K562 (cell line): Measurements from ENCODE around the gene AGPAT1. TPM values are rescaled to one million over a fixed set of nuclear protein-coding genes. Genes with fewer than 3 reads are reported as not detected.

Experiments used
- DDX20 ChIP-seq: fragments of 450-650 bp; IDR thresholded peaks from 2 replicates; pipeline ENCODE4 v1.6.1; 2016; ENCODE audit warnings: missing genetic modification characterization, low read depth, mild to moderate bottlenecking, missing compliant biosample characterization, moderate library complexity
- TCF15 ChIP-seq: fragments of 250-450 bp; sonication (Bioruptor Pico); IDR thresholded peaks from 2 replicates; pipeline ENCODE4 v1.8.0; 2022; ENCODE audit warnings: moderate library complexity, mild to moderate bottlenecking, inconsistent platforms
- TEAD1 ChIP-seq, 2 experiments: fragments of 450-650 bp in 1 of 2; sonication (generic) in 1 of 2; formaldehyde crosslinking; IDR thresholded peaks; 2 replicates each; pipeline versions ENCODE4 v1.4.0 to v1.8.0; 2020 to 2022; ENCODE audit warnings: mild to moderate bottlenecking in 2 of 2, missing genetic modification reagents in 1 of 2
- ZNF830 ChIP-seq: fragments of 250-450 bp; sonication (Bioruptor Pico); IDR thresholded peaks from 2 replicates; pipeline ENCODE4 v1.5.0; 2021; ENCODE audit warnings: mild to moderate bottlenecking
- polyA plus RNA-seq, 8 experiments: library from polyadenylated mRNA; depleted of rRNA in 4 of 8; stranded (reverse) in 5 of 8; unstranded in 3 of 8; fragments of >200 nt; fragmentation: Nextera tagmentation in 2 of 8; fragmentation: Illumina TruSeq in 1 of 8; extraction: Ambion mirVana in 2 of 8; extraction: Trizol in 1 of 8; gene quantifications; 2 replicates each; pipeline versions ENCODE4 v1.2.1 to v1.2.3, GENCODE V29; 2011 to 2014; ENCODE audit warnings: inconsistent platforms in 1 of 8, missing spikeins in 1 of 8
- total RNA-seq, 7 experiments: library from RNA; depleted of rRNA in 6 of 7; stranded (reverse); fragments of >200 nt in 6 of 7; fragmentation: Illumina TruSeq in 2 of 7; extraction: Trizol in 2 of 7; gene quantifications; 2 replicates each; pipeline versions ENCODE4 v1.2.1 to v1.2.3, GENCODE V29; 2011 to 2021; ENCODE audit warnings: low replicate concordance in 1 of 7
- TF ChIP-seq, protein P1 (sequence below): fragments of 200-600 bp; sonication (generic); IDR thresholded peaks from one replicate; pipeline ENCODE4 v1.6.1; 2012; ENCODE audit warnings: mild to moderate bottlenecking, low read depth, low read length, inconsistent platforms
- TF ChIP-seq, protein P2 (sequence below): sonication (generic); formaldehyde crosslinking; IDR thresholded peaks from 2 replicates; pipeline ENCODE4 v1.8.0; 2023; ENCODE audit warnings: missing genetic modification reagents, mild to moderate bottlenecking, borderline replicate concordance
- TF ChIP-seq, protein P3 (sequence below): fragments of 450-650 bp; IDR thresholded peaks from 2 replicates; pipeline ENCODE4 v1.7.0; 2016; ENCODE audit warnings: borderline replicate concordance

Gene AGPAT1
- total and polyA plus RNA-seq, 9 of the 15 experiments (the other 6 are each of a cell fraction or from before 2014, with no cell fraction given) = 37.9 to 176 (median 69.4) TPM

GRCh38 chr6:32177183-32177787 lies 1.4 kb upstream of the AGPAT1 start (continued):
- TF ChIP-seq, protein P1, sequence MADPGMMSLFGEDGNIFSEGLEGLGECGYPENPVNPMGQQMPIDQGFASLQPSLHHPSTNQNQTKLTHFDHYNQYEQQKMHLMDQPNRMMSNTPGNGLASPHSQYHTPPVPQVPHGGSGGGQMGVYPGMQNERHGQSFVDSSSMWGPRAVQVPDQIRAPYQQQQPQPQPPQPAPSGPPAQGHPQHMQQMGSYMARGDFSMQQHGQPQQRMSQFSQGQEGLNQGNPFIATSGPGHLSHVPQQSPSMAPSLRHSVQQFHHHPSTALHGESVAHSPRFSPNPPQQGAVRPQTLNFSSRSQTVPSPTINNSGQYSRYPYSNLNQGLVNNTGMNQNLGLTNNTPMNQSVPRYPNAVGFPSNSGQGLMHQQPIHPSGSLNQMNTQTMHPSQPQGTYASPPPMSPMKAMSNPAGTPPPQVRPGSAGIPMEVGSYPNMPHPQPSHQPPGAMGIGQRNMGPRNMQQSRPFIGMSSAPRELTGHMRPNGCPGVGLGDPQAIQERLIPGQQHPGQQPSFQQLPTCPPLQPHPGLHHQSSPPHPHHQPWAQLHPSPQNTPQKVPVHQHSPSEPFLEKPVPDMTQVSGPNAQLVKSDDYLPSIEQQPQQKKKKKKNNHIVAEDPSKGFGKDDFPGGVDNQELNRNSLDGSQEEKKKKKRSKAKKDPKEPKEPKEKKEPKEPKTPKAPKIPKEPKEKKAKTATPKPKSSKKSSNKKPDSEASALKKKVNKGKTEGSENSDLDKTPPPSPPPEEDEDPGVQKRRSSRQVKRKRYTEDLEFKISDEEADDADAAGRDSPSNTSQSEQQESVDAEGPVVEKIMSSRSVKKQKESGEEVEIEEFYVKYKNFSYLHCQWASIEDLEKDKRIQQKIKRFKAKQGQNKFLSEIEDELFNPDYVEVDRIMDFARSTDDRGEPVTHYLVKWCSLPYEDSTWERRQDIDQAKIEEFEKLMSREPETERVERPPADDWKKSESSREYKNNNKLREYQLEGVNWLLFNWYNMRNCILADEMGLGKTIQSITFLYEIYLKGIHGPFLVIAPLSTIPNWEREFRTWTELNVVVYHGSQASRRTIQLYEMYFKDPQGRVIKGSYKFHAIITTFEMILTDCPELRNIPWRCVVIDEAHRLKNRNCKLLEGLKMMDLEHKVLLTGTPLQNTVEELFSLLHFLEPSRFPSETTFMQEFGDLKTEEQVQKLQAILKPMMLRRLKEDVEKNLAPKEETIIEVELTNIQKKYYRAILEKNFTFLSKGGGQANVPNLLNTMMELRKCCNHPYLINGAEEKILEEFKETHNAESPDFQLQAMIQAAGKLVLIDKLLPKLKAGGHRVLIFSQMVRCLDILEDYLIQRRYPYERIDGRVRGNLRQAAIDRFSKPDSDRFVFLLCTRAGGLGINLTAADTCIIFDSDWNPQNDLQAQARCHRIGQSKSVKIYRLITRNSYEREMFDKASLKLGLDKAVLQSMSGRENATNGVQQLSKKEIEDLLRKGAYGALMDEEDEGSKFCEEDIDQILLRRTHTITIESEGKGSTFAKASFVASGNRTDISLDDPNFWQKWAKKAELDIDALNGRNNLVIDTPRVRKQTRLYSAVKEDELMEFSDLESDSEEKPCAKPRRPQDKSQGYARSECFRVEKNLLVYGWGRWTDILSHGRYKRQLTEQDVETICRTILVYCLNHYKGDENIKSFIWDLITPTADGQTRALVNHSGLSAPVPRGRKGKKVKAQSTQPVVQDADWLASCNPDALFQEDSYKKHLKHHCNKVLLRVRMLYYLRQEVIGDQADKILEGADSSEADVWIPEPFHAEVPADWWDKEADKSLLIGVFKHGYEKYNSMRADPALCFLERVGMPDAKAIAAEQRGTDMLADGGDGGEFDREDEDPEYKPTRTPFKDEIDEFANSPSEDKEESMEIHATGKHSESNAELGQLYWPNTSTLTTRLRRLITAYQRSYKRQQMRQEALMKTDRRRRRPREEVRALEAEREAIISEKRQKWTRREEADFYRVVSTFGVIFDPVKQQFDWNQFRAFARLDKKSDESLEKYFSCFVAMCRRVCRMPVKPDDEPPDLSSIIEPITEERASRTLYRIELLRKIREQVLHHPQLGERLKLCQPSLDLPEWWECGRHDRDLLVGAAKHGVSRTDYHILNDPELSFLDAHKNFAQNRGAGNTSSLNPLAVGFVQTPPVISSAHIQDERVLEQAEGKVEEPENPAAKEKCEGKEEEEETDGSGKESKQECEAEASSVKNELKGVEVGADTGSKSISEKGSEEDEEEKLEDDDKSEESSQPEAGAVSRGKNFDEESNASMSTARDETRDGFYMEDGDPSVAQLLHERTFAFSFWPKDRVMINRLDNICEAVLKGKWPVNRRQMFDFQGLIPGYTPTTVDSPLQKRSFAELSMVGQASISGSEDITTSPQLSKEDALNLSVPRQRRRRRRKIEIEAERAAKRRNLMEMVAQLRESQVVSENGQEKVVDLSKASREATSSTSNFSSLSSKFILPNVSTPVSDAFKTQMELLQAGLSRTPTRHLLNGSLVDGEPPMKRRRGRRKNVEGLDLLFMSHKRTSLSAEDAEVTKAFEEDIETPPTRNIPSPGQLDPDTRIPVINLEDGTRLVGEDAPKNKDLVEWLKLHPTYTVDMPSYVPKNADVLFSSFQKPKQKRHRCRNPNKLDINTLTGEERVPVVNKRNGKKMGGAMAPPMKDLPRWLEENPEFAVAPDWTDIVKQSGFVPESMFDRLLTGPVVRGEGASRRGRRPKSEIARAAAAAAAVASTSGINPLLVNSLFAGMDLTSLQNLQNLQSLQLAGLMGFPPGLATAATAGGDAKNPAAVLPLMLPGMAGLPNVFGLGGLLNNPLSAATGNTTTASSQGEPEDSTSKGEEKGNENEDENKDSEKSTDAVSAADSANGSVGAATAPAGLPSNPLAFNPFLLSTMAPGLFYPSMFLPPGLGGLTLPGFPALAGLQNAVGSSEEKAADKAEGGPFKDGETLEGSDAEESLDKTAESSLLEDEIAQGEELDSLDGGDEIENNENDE = no peak
- TF ChIP-seq DDX20 = no peak
- TF ChIP-seq, protein P2, sequence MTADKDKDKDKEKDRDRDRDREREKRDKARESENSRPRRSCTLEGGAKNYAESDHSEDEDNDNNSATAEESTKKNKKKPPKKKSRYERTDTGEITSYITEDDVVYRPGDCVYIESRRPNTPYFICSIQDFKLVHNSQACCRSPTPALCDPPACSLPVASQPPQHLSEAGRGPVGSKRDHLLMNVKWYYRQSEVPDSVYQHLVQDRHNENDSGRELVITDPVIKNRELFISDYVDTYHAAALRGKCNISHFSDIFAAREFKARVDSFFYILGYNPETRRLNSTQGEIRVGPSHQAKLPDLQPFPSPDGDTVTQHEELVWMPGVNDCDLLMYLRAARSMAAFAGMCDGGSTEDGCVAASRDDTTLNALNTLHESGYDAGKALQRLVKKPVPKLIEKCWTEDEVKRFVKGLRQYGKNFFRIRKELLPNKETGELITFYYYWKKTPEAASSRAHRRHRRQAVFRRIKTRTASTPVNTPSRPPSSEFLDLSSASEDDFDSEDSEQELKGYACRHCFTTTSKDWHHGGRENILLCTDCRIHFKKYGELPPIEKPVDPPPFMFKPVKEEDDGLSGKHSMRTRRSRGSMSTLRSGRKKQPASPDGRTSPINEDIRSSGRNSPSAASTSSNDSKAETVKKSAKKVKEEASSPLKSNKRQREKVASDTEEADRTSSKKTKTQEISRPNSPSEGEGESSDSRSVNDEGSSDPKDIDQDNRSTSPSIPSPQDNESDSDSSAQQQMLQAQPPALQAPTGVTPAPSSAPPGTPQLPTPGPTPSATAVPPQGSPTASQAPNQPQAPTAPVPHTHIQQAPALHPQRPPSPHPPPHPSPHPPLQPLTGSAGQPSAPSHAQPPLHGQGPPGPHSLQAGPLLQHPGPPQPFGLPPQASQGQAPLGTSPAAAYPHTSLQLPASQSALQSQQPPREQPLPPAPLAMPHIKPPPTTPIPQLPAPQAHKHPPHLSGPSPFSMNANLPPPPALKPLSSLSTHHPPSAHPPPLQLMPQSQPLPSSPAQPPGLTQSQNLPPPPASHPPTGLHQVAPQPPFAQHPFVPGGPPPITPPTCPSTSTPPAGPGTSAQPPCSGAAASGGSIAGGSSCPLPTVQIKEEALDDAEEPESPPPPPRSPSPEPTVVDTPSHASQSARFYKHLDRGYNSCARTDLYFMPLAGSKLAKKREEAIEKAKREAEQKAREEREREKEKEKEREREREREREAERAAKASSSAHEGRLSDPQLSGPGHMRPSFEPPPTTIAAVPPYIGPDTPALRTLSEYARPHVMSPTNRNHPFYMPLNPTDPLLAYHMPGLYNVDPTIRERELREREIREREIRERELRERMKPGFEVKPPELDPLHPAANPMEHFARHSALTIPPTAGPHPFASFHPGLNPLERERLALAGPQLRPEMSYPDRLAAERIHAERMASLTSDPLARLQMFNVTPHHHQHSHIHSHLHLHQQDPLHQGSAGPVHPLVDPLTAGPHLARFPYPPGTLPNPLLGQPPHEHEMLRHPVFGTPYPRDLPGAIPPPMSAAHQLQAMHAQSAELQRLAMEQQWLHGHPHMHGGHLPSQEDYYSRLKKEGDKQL (CRISPR knock-in tag) = no peak
- TF ChIP-seq, protein P3, sequence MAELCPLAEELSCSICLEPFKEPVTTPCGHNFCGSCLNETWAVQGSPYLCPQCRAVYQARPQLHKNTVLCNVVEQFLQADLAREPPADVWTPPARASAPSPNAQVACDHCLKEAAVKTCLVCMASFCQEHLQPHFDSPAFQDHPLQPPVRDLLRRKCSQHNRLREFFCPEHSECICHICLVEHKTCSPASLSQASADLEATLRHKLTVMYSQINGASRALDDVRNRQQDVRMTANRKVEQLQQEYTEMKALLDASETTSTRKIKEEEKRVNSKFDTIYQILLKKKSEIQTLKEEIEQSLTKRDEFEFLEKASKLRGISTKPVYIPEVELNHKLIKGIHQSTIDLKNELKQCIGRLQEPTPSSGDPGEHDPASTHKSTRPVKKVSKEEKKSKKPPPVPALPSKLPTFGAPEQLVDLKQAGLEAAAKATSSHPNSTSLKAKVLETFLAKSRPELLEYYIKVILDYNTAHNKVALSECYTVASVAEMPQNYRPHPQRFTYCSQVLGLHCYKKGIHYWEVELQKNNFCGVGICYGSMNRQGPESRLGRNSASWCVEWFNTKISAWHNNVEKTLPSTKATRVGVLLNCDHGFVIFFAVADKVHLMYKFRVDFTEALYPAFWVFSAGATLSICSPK = no peak
- 0 out of 4 replicates have a peak, but pooled peaks have one; percentile 32 to 43 for TF ChIP-seq TEAD1 (CRISPR knock-in tag; IDR thresholded peaks at IDR 0.05)
- TF ChIP-seq TCF15 = 0 out of 2 replicates have a peak, but pooled peaks have one; percentile 29
- peak; percentile 89; the same call in 1 of the 2 replicates for TF ChIP-seq ZNF830
